H1 (cell line): ENCODE data around the gene CLIC1. TPM values are rescaled to one million over a fixed set of nuclear protein-coding genes. Genes with fewer than 3 reads are reported as not detected.

ENCODE experiments used
- CHD1 ChIP-seq: IDR thresholded peaks from 2 replicates; pipeline ENCODE4 v1.6.1; 2012; ENCODE audit warnings: low read depth, low read length, improper control_type of control experiment
- RBBP5 ChIP-seq: IDR thresholded peaks from 2 replicates; pipeline ENCODE4 v1.7.1; 2012; ENCODE audit warnings: low read depth, mild to moderate bottlenecking, inconsistent platforms, low read length, moderate library complexity, borderline replicate concordance
- SAP30 ChIP-seq: fragments of 300-600 bp; sonication (generic); IDR thresholded peaks from 2 replicates; pipeline ENCODE4 v1.7.1; 2012; ENCODE audit warnings: low read length, moderate library complexity, mild to moderate bottlenecking, inconsistent platforms; ENCODE audit not compliant: insufficient read depth, insufficient replicate concordance
- SP4 ChIP-seq: IDR thresholded peaks from 2 replicates; pipeline ENCODE4 v1.6.1; 2012; ENCODE audit warnings: low read length, inconsistent platforms
- polyA plus RNA-seq, 7 experiments: library from polyadenylated mRNA; depleted of rRNA in 3 of 7; stranded (reverse) in 5 of 7; unstranded in 2 of 7; fragments of >200 nt in 5 of 7; fragments of 200-250 nt in 2 of 7; gene quantifications; 1 replicate in 5 of 7; 2 replicates in 1 of 7; 4 replicates in 1 of 7; pipeline versions ENCODE4 v1.2.1 to v1.2.3, GENCODE V29; 2011 to 2013; ENCODE audit warnings: missing spikeins in 2 of 7, mixed read lengths in 2 of 7
- total RNA-seq: library from RNA; stranded (reverse); fragmentation: NEBNext Ultra II Directional; extraction: Animal tissue kit (Norgen Biotek cat#: 25700); gene quantifications from 2 replicates; pipeline ENCODE4 v1.2.1, GENCODE V29; 2021

Gene CLIC1
- total and polyA plus RNA-seq, 2 of the 8 experiments (the other 6 are each of a cell fraction or from before 2014, with no cell fraction given): 250 to 277 TPM

DNA sequence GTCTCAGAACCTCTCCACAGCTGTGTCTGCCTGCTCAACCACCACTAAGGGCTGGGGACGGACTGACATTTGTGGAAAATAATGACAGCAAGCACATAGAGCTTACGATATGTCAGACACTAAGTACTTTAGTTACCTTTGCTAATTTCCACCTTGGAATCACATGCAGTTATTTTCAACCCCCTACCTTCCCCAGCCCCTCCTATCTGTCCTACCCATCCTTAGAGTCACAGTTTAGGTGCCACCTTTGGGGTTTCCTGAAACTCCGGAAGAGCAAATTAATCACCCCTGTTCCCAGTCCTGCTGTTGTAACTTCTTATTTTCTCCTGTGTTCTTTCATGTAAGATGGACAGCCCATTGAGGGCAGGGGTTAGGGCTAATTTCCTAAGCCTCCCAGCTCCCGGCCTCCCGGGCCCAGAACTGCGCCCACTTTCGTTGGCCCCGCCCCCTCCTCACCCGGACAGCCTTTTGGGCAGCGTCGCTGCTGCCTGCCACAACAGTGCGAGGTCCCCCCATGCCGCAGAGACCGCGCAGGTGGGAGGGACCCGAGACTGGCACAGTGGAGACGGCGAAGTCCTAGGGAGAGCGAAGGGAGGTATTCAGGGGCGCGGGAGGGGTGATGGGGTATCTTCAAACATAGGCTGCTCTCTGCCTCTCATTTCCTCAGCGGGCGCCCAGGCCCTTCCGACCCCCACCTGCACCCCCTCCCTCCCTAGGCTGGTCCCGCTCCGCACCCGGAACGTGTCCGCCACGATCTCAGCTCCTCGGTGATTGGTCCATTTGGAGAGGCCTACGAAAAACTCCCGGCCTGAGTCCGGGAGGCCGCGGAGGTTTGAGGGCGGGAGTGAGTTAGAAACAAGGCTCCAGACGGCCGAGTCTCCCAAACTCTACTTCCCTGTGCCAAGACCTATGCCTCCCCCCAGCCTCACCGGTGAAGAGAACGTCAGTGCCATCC, 8.3 kb downstream of the CLIC1 start (continued):
- TF ChIP-seq SAP30 (no peak), SP4 (no peak), RBBP5 (no peak), CHD1 (no peak)
- TF ChIP-seq, all 59 proteins: peak for 0
